Stimulated activated naive CD8-positive, alpha-beta T cell treated with anti-CD3 and anti-CD28 coated beads, Interleukin-15, Interleukin-2, amounts not matched to agents 100 ng/mL and 50 ng/mL, for 24 hours (primary cell): ENCODE results near the gene RPL15.
A peak's percentile ranks its signal among the peaks of the same experiment; 100 is the strongest.
"Not testable (repeated sequence)": the region's sequence is repeated elsewhere in the genome, so short reads cannot be mapped to it uniquely, and the experiment has no call there.

Experiments used
- H3K27ac Mint-ChIP-seq: one replicate; pipeline ENCODE4 v1.8.0; 2021; ENCODE audit warnings: mild to moderate bottlenecking, mixed read lengths
- H3K27me3 Mint-ChIP-seq: one replicate; pipeline ENCODE4 v1.8.0; 2021; ENCODE audit warnings: mixed read lengths
- H3K36me3 Mint-ChIP-seq: one replicate; pipeline ENCODE4 v1.8.0; 2021; ENCODE audit warnings: low read depth, mixed read lengths
- H3K4me1 Mint-ChIP-seq: one replicate; pipeline ENCODE4 v1.8.0; 2021; ENCODE audit warnings: low read depth, mixed read lengths
- H3K4me3 Mint-ChIP-seq: one replicate; pipeline ENCODE4 v1.8.0; 2021; ENCODE audit warnings: mild to moderate bottlenecking, mixed read lengths
- H3K9me3 Mint-ChIP-seq: one replicate; pipeline ENCODE4 v1.8.0; 2021; ENCODE audit warnings: mixed read lengths

RPL15 gene

GRCh38 chr3:23913182-23913581 lies 3.8 kb upstream of the RPL15 start:
- peaks cover 33% of the 10 kb centered on the region for H3K4me1 Mint-ChIP-seq
- no peaks in the 10 kb centered on the region for H3K9me3 Mint-ChIP-seq
- peaks cover 24% of the 10 kb centered on the region for H3K36me3 Mint-ChIP-seq
- H3K27me3 Mint-ChIP-seq = peaks cover 4% of the 10 kb centered on the region
- H3K4me3 Mint-ChIP-seq = no peak overlapping the region
- H3K27ac Mint-ChIP-seq = no peak overlapping the region

GRCh38 chr3:23913873-23914743 lies 2.8 kb upstream of the RPL15 start:
- no peak overlapping the region for H3K4me3 Mint-ChIP-seq

GRCh38 chr3:23915537-23916108 lies 1.3 kb upstream of the RPL15 start:
- Mint-ChIP-seq H3K27me3 (peaks cover 4% of the 10 kb centered on the region), H3K36me3 (peaks cover 43% of the 10 kb centered on the region), H3K27ac (peak overlapping the region; percentile 99), H3K9me3 (no peaks in the 10 kb centered on the region), H3K4me3 (peak overlapping the region; percentile 98), H3K4me1 (peaks cover 57% of the 10 kb centered on the region)

More at GRCh38 chr3:23913873-23914743, 2.8 kb upstream of the RPL15 start:
- H3K4me1 Mint-ChIP-seq = peaks cover 42% of the 10 kb centered on the region
- peaks cover 33% of the 10 kb centered on the region for H3K36me3 Mint-ChIP-seq
- H3K9me3 Mint-ChIP-seq = no peaks in the 10 kb centered on the region
- peaks cover 4% of the 10 kb centered on the region for H3K27me3 Mint-ChIP-seq
- H3K27ac Mint-ChIP-seq = no peak overlapping the region

GRCh38 chr3:23916152-23916885 lies 613 bp upstream of the RPL15 start:
- no peaks in the 10 kb centered on the region for H3K9me3 Mint-ChIP-seq
- peak overlapping the region; percentile 99 for H3K27ac Mint-ChIP-seq
- peak overlapping the region; percentile 98 for H3K4me3 Mint-ChIP-seq
- H3K36me3 Mint-ChIP-seq = peaks cover 48% of the 10 kb centered on the region
- peaks cover 58% of the 10 kb centered on the region for H3K4me1 Mint-ChIP-seq
- H3K27me3 Mint-ChIP-seq = peaks cover 4% of the 10 kb centered on the region

- peaks cover 58% of the 10 kb centered on the region for H3K4me1 Mint-ChIP-seq
- H3K36me3 Mint-ChIP-seq = peaks cover 47% of the 10 kb centered on the region
- peak overlapping the region; percentile 98 for H3K4me3 Mint-ChIP-seq
Observed at GRCh38 chr3:23917679-23918303, 859 bp downstream of the RPL15 start.

GRCh38 chr3:23918331-23918730 lies 1.4 kb downstream of the RPL15 start:
- peaks cover 47% of the 10 kb centered on the region for H3K36me3 Mint-ChIP-seq
- peak overlapping the region; percentile 99 for H3K27ac Mint-ChIP-seq
- peak overlapping the region; percentile 98 for H3K4me3 Mint-ChIP-seq
- not testable (repeated sequence) for H3K9me3 Mint-ChIP-seq, H3K27me3 Mint-ChIP-seq
- peaks cover 58% of the 10 kb centered on the region for H3K4me1 Mint-ChIP-seq

More at GRCh38 chr3:23917679-23918303, 859 bp downstream of the RPL15 start:
- H3K27ac Mint-ChIP-seq = peak overlapping the region; percentile 99
- H3K9me3 Mint-ChIP-seq, H3K27me3 Mint-ChIP-seq: not testable (repeated sequence)

- Mint-ChIP-seq H3K27ac (peak overlapping the region; percentile 16), H3K36me3 (peaks cover 47% of the 10 kb centered on the region), H3K27me3 (peaks cover 4% of the 10 kb centered on the region), H3K4me1 (peaks cover 48% of the 10 kb centered on the region), H3K9me3 (no peaks in the 10 kb centered on the region), H3K4me3 (peak overlapping the region; percentile 98)
Observed at GRCh38 chr3:23919628-23920027, 2.7 kb downstream of the RPL15 start.

GRCh38 chr3:23920151-23920655 lies 3.3 kb downstream of the RPL15 start:
- peaks cover 4% of the 10 kb centered on the region for H3K27me3 Mint-ChIP-seq
- H3K36me3 Mint-ChIP-seq = peaks cover 47% of the 10 kb centered on the region
- peak overlapping the region; percentile 16 for H3K27ac Mint-ChIP-seq
- peak overlapping the region; percentile 98 for H3K4me3 Mint-ChIP-seq
- peaks cover 42% of the 10 kb centered on the region for H3K4me1 Mint-ChIP-seq
- H3K9me3 Mint-ChIP-seq = no peaks in the 10 kb centered on the region

GRCh38 chr3:23921052-23921511 lies 4.2 kb downstream of the RPL15 start:
- no peak overlapping the region for H3K4me3 Mint-ChIP-seq
- peak overlapping the region; percentile 21 for H3K27ac Mint-ChIP-seq
- H3K9me3 Mint-ChIP-seq = no peaks in the 10 kb centered on the region
- peaks cover 34% of the 10 kb centered on the region for H3K4me1 Mint-ChIP-seq
- H3K27me3 Mint-ChIP-seq = no peaks in the 10 kb centered on the region
- peaks cover 43% of the 10 kb centered on the region for H3K36me3 Mint-ChIP-seq

GRCh38 chr3:23923786-23924185 lies 6.9 kb downstream of the RPL15 start:
- Mint-ChIP-seq H3K27ac (no peak overlapping the region), H3K27me3 (no peaks in the 10 kb centered on the region), H3K4me1 (peaks cover 22% of the 10 kb centered on the region), H3K4me3 (no peak overlapping the region), H3K9me3 (no peaks in the 10 kb centered on the region), H3K36me3 (peaks cover 26% of the 10 kb centered on the region)

- Mint-ChIP-seq H3K36me3 (peaks cover 3% of the 10 kb centered on the region), H3K9me3 (no peaks in the 10 kb centered on the region), H3K4me3 (no peak overlapping the region), H3K27me3 (no peaks in the 10 kb centered on the region), H3K27ac (no peak overlapping the region), H3K4me1 (peaks cover 3% of the 10 kb centered on the region)
Observed at GRCh38 chr3:23926246-23926645, 9.3 kb downstream of the RPL15 start.

- peaks cover 6% of the 10 kb centered on the region for H3K4me1 Mint-ChIP-seq
- H3K27ac Mint-ChIP-seq = no peak overlapping the region
- no peak overlapping the region for H3K4me3 Mint-ChIP-seq
- H3K36me3 Mint-ChIP-seq = no peaks in the 10 kb centered on the region
- no peaks in the 10 kb centered on the region for H3K9me3 Mint-ChIP-seq
- H3K27me3 Mint-ChIP-seq = no peaks in the 10 kb centered on the region
Observed at GRCh38 chr3:23926736-23927135, 9.8 kb downstream of the RPL15 start.

- no peaks in the 10 kb centered on the region for H3K36me3 Mint-ChIP-seq
- no peak overlapping the region for H3K27ac Mint-ChIP-seq
- peaks cover 9% of the 10 kb centered on the region for H3K4me1 Mint-ChIP-seq
- H3K9me3 Mint-ChIP-seq = no peaks in the 10 kb centered on the region
- H3K4me3 Mint-ChIP-seq = no peak overlapping the region
- no peaks in the 10 kb centered on the region for H3K27me3 Mint-ChIP-seq
Observed at GRCh38 chr3:23928524-23928923, 11.6 kb downstream of the RPL15 start.

GRCh38 chr3:23931597-23931996 lies 14.7 kb downstream of the RPL15 start:
- no peaks in the 10 kb centered on the region for H3K9me3 Mint-ChIP-seq
- H3K27ac Mint-ChIP-seq = no peak overlapping the region
- peaks cover 9% of the 10 kb centered on the region for H3K4me1 Mint-ChIP-seq
- no peaks in the 10 kb centered on the region for H3K36me3 Mint-ChIP-seq
- no peaks in the 10 kb centered on the region for H3K27me3 Mint-ChIP-seq
- no peak overlapping the region for H3K4me3 Mint-ChIP-seq
